Measurements from ENCODE around the gene LMNB1.
"Not testable (repeated sequence)": the region's sequence is repeated elsewhere in the genome, so short reads cannot be mapped to it uniquely, and the experiment has no call there.

LMNB1 gene

DNA sequence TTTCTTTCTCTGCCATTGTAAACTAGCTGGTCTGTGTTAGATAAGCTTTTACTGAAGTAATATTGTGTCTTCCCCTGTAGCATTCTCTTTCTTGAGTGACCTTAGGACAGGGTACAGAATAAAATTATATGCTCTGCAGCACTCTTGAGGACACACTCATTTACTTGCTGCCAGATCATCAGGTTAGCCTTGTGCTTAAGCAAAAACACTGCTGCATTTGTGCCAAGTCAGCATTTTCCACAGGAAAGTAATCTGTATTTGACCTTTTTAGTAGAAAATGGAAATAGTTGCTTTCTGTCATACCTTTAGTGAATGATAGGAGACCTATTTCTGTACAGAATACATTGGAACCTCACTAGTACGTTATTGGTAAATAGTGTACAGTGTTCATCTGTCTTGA is 54.2 kb downstream of the LMNB1 start:
- DNase-seq, result no peak

- DNase-seq, result no peak
Observed at GRCh38 chr5:126836778-126837177, 59.8 kb downstream of the LMNB1 start.

DNA sequence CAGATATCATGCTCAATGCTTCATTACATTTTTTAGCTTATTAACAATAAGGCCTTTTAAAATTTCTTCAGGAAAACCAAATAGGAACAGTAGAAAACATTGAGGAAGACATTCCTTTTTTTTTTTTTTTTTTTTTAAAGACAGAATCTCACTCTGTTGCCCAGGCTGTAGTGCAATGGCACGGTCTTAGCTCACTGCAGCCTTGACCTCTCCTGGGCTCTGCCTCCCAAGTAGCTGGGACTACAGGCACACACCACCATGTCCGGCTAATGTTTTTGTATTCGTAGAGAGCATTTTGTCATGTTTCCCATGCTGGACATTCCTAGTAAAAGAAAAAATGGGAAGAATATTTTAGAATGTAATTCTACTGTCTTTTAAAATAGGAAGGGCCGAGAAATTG is 60.3 kb downstream of the LMNB1 start:
- no peak for DNase-seq

GRCh38 chr5:126837906-126838539 is 61.1 kb downstream of the LMNB1 start:
- DNase-seq, result no peak

- DNase-seq, result not testable (repeated sequence)
Observed at GRCh38 chr5:126839407-126839806, 62.5 kb downstream of the LMNB1 start.

DNA sequence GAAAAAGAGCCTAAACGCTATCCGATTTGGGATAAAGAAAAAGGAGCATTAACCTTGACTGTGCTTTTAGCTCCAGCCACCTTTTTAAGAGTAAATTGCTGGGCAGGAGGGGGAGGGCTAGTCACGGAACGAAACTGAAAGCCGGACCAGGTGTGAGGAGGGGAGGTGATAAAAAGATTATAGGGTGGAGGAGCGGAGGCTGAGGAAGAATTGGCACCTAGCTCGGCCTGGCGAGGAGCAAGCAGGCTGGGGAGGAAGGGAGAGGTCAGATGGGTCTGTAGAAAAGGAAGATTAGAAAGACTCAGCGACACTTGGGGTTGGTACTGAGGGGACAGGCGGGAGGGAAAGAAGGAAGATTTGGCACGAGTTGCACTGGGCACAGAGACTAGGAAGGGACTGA is 66.4 kb downstream of the LMNB1 start:
- DNase-seq, result not testable (repeated sequence)

DNA sequence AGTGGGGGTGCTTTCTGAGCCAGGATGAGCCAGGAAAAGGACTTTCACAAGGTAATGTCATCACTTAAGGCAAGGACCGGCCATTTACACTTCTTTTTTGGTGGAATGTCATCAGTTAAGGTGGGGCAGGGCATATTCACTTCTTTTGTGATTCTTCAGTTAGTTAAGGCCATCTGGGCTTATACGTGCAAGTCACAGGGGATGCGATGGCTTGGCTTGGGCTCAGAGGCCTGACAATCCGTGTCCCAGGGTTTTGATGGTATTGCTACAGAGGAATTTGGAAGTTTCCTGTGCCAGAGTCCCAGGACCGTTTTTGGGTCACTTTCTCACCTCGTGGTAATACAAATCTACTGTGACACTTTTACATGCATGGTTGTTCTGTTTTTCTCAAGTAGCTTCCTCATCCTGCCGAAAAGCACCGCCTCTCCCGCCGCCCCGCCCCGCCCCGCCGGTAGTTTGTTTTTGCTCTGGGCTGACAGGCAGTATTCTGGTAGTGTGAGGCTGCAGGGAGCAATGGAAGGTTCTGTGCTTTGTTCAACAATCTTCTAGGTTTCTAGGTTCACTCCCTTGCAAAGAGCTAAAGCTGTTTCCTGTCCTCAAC is 68.6 kb downstream of the LMNB1 start:
- not testable (repeated sequence) for DNase-seq

DNA sequence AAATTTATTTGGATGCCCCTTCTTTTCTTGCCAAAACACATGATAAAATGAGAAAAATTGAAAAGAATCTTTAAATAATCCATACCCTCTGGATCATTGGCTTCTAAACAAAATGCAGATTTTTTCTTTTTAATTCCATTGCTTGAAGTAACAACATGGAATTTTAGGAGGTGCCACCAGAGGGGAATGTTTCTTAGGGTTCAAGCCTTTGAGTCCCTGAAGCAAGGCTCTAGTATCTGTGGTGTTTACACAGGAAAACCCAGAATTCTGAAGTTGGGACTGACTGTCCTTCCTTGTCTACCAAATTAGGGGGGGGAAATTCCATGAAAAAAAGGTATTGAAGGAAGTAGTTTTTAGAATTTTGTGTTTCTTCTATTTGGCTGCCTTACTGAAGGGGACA is 69.4 kb downstream of the LMNB1 start:
- DNase-seq, result no peak

DNA sequence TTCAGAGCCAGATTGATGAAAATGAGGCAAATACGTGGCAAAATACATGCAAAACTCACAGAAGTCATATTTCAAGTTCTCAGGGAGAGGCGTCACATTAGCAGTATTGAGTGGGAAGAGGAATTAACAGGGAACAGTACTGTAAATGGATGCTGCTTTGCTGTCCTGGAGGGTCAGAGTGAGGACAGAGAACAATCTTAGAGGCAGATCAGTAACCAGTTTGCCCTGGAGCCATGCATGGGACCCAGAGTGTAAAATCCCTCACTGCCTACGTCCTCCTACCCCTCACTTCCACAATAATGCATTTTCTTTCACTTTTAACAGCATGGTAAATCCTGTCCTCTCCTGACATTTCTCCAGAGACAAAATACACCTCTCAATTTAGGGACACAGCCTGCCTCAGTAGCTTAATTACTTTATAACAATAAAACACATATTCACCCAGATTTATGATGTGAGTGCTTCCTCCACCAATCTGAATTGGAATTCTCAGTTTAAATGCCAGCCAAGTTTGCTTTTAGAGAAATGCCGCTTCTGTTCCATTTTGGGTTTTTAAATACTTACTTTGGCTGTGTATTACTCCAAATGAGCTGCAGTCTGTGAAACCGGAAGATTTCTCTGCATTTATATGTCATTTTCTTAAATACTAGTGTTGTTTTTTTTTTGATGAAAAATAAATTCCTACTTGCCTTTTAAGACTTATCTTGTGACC is 70.0 kb downstream of the LMNB1 start:
- no peak for DNase-seq

DNA sequence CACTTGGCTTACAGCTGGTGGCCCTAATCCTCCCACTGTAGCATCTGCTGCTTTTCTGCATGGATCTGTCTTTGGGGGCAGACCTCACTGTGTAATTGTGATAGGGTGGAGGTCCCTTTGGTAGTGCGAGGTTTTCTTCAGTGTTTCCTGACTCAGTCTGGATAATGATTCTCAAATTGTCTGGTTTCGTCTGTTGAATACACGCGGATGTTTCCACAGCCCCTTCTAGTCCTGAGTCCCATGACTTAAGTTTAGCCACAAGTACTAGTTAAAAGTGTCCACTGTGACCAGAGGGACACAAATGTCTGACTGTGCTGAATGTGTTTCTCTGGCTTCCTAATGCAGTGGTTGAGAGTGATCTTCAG is 70.5 kb downstream of the LMNB1 start:
- DNase-seq, result no peak

DNA sequence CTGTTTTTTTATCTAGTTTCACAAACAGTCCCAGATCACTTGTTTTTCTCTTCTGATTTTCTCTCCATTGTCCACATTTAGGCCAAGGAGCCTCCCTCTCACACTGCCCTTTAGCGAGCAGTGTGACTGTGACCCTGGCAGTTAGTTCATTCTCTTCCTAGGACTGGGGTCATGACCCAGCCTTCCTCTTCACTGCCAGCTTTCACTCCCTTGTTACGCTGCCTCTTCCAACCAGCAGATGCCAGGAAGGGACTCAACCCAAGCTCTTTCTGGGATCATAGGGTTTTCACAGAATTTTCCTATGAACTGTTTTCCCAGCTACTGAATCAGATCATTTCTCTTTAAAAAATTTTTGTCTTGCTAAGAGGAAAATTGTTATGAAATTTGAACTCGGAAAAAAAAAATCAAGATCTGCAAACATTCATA is 70.9 kb downstream of the LMNB1 start:
- DNase-seq, result no peak

GRCh38 chr5:126848253-126848652 is 71.3 kb downstream of the LMNB1 start:
- DNase-seq, result no peak

GRCh38 chr5:126849101-126849678 is 72.3 kb downstream of the LMNB1 start:
- DNase-seq, result no peak

GRCh38 chr5:126851501-126852011 is 74.6 kb downstream of the LMNB1 start:
- no peak for DNase-seq

GRCh38 chr5:126852091-126852571 is 75.2 kb downstream of the LMNB1 start:
- DNase-seq, result no peak

- no peak for DNase-seq
Observed at GRCh38 chr5:126852841-126853271, 75.9 kb downstream of the LMNB1 start.

- DNase-seq, result not testable (repeated sequence)
Observed at GRCh38 chr5:126853541-126854307, 76.8 kb downstream of the LMNB1 start.

GRCh38 chr5:126854526-126855110 is 77.7 kb downstream of the LMNB1 start:
- no peak for DNase-seq

- no peak for DNase-seq
Observed at GRCh38 chr5:126855266-126855665, 78.3 kb downstream of the LMNB1 start.

- DNase-seq, result no peak
Observed at GRCh38 chr5:126857472-126858410, 80.8 kb downstream of the LMNB1 start.

DNA sequence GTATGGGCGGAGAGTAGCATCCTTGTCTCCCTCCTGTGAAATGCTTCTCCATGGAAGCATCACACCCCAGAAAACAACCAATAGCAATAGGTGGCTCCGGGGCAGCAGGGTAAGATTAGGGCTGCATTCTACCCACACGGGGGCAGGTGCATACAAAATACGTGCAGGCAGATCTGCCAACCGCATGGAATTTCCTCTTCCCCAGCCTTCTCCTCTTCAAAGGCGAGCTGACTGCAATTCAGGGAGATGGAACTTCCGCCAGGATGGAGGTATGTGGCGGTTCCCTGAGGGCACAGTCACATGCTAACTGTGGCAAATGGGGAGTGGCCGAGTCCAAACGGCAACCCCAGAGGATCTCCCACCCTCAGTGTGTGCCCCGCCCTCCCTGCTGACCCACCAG is 81.5 kb downstream of the LMNB1 start:
- DNase-seq, result no peak
